CD4-positive, CD25-positive, alpha-beta regulatory T cell (primary cell): ENCODE results near the gene EMP2. TPM values are rescaled to one million over a fixed set of nuclear protein-coding genes. Genes with fewer than 3 reads are reported as not detected.
"Not testable (repeated sequence)": the region's sequence is repeated elsewhere in the genome, so short reads cannot be mapped to it uniquely, and the experiment has no call there.

Experiments
- ATAC-seq, 2 donors: fragments of 150-1000 bp; cut with Tn5 transposase; one replicate each; pipeline ENCODE4 v1.10.0; 2021; ENCODE audit warnings: low read depth in 2 of 2, moderate number of reproducible peaks in 2 of 2, moderate library complexity in 1 of 2
- DNase-seq, 3 donors: peaks; one replicate each; pipeline versions ENCODE4 v3.0.0 to v3.0.0-alpha.2; 2012 to 2022; ENCODE audit warnings: mixed read lengths in 1 of 3
- H3K27ac ChIP-seq: one replicate; pipeline ENCODE4 v1.7.0; 2013; ENCODE audit warnings: mild to moderate bottlenecking, low read length; ENCODE audit not compliant: insufficient read depth, poor library complexity, severe bottlenecking
- H3K27me3 ChIP-seq: one replicate; pipeline ENCODE4 v1.7.0; 2013; ENCODE audit warnings: low read length; ENCODE audit not compliant: control insufficient read depth, insufficient read depth
- H3K36me3 ChIP-seq: one replicate; pipeline ENCODE4 v1.7.0; 2013; ENCODE audit warnings: mild to moderate bottlenecking, low read length, moderate library complexity; ENCODE audit not compliant: control insufficient read depth, insufficient read depth
- H3K4me1 ChIP-seq: 2 replicates; pipeline ENCODE4 v1.7.0; 2013; ENCODE audit warnings: mild to moderate bottlenecking, low read length; ENCODE audit not compliant: insufficient read depth, control insufficient read depth, poor library complexity, severe bottlenecking
- H3K4me3 ChIP-seq: one replicate; pipeline ENCODE4 v1.7.0; 2013; ENCODE audit warnings: low read depth, mild to moderate bottlenecking, low read length, moderate library complexity
- H3K9me3 ChIP-seq, 2 experiments: 1 replicate in 1 of 2; 2 replicates in 1 of 2; pipeline ENCODE4 v1.7.0; 2013; ENCODE audit warnings: low read length in 2 of 2, mild to moderate bottlenecking in 1 of 2, moderate library complexity in 1 of 2; ENCODE audit not compliant: control insufficient read depth in 2 of 2
- H3K27ac Mint-ChIP-seq, 3 donors: one replicate each; pipeline ENCODE4 v1.8.0; 2020 to 2022; ENCODE audit warnings: mild to moderate bottlenecking in 3 of 3, mixed read lengths in 3 of 3, moderate library complexity in 2 of 3
- H3K27me3 Mint-ChIP-seq: one replicate; pipeline ENCODE4 v1.8.0; 2022; ENCODE audit warnings: mild to moderate bottlenecking, mixed read lengths
- H3K36me3 Mint-ChIP-seq: one replicate; pipeline ENCODE4 v1.8.0; 2020; ENCODE audit warnings: mixed read lengths
- H3K4me1 Mint-ChIP-seq, 4 donors: one replicate each; pipeline ENCODE4 v1.8.0; 2020 to 2022; ENCODE audit warnings: mixed read lengths in 4 of 4, mild to moderate bottlenecking in 1 of 4
- H3K4me3 Mint-ChIP-seq, 4 donors: one replicate each; pipeline ENCODE4 v1.8.0; 2020 to 2022; ENCODE audit warnings: mild to moderate bottlenecking in 4 of 4, mixed read lengths in 4 of 4, moderate library complexity in 3 of 4
- H3K9me3 Mint-ChIP-seq, 7 donors: one replicate each; pipeline ENCODE4 v1.8.0; 2020 to 2022; ENCODE audit warnings: mixed read lengths in 7 of 7, mild to moderate bottlenecking in 3 of 7, moderate library complexity in 2 of 7
- polyA plus RNA-seq, 4 donors: library from polyadenylated mRNA; unstranded; fragments of 300-500 nt; fragmentation: Illumina TruSeq; gene quantifications; one replicate each; pipeline ENCODE4 v1.2.3, GENCODE V29; 2021
- total RNA-seq: library from RNA; stranded (reverse); gene quantifications from one replicate; pipeline ENCODE4 v1.2.3, GENCODE V29; 2022

EMP2 gene
- total and polyA plus RNA-seq, 5 donors from 2014 or later, result not detected

DNA sequence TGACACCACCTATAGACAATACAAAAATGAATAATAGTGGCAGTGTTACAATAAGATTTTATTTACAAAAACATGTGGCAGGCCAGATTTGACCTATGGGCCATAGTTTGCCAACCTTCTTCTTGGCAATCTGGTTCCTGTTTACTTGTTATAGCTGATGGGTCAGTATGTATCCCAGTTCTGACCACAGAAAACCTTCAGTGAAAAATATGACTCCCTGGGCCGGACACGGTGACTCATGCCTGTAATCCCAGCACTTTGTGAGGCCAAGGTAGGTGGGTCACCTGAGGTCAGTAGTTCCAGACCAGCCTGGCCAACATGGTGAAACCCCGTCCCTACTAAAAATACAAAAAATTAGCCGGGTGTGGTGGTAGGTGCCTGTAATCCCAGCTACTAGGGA, 46.8 kb downstream of the EMP2 start:
- H3K9me3 ChIP-seq, DNase-seq, H3K4me1 Mint-ChIP-seq, H3K27ac Mint-ChIP-seq, H3K9me3 Mint-ChIP-seq, H3K4me1 ChIP-seq, H3K36me3 ChIP-seq, H3K4me3 Mint-ChIP-seq, H3K27ac ChIP-seq, H3K27me3 Mint-ChIP-seq, H3K4me3 ChIP-seq, H3K36me3 Mint-ChIP-seq, H3K27me3 ChIP-seq, ATAC-seq: not testable (repeated sequence)

- H3K4me3 ChIP-seq, result no peak overlapping the region
- Mint-ChIP-seq H3K27ac (no peak overlapping the region), H3K4me3 (no peak overlapping the region)
Measured at GRCh38 chr16:10531582-10531981, 48.8 kb downstream of the EMP2 start.

DNA sequence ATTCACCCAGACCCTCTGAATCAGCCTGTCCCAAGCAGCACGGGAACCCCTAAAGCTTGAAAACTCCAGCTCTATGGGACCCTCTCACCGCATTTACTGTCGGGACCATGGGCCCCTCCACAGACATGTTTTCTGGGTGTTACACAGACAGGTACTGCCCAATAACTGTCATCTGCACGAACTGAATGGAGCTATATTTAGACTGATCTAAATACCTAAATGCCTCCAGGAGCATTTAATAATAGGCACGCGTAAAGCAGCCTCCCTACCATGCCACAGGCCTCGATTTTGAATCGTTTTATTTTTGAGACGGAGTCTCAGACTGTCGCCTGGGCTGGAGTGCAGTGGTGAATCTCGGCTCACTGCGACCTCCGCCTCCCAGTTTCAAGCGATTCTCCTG, 49.7 kb downstream of the EMP2 start:
- Histone ChIP-seq H3K4me3 (no peak overlapping the region), H3K27ac (no peak overlapping the region), H3K9me3 (no peaks in the 10 kb centered on the region), H3K4me1 (no peaks in the 10 kb centered on the region), H3K27me3 (no peaks in the 10 kb centered on the region), H3K36me3 (no peaks in the 10 kb centered on the region)
- H3K4me1 Mint-ChIP-seq, result no peaks in the 10 kb centered on the region
- ATAC-seq (no peak), DNase-seq (no peak)
- H3K27me3 Mint-ChIP-seq, result peaks cover 4% of the 10 kb centered on the region
- H3K36me3 Mint-ChIP-seq, result no peaks in the 10 kb centered on the region
- H3K4me3 Mint-ChIP-seq, result no peak overlapping the region
- H3K27ac Mint-ChIP-seq, result no peak overlapping the region
- H3K9me3 Mint-ChIP-seq, result no peaks in the 10 kb centered on the region

More at GRCh38 chr16:10531582-10531981, 48.8 kb downstream of the EMP2 start:
- DNase-seq (no peak), ATAC-seq (no peak)
- no peaks in the 10 kb centered on the region for H3K4me1 ChIP-seq
- peaks cover 0 to 2% (median 0%) of the 10 kb centered on the region in 7 donors for H3K9me3 Mint-ChIP-seq
- H3K27me3 ChIP-seq, result no peaks in the 10 kb centered on the region
- H3K36me3 Mint-ChIP-seq, result no peaks in the 10 kb centered on the region
- peaks cover 4% of the 10 kb centered on the region for H3K27me3 Mint-ChIP-seq
- H3K4me1 Mint-ChIP-seq, result no peaks in the 10 kb centered on the region
- no peak overlapping the region for H3K27ac ChIP-seq
- H3K36me3 ChIP-seq, result no peaks in the 10 kb centered on the region
- no peaks in the 10 kb centered on the region for H3K9me3 ChIP-seq

DNA sequence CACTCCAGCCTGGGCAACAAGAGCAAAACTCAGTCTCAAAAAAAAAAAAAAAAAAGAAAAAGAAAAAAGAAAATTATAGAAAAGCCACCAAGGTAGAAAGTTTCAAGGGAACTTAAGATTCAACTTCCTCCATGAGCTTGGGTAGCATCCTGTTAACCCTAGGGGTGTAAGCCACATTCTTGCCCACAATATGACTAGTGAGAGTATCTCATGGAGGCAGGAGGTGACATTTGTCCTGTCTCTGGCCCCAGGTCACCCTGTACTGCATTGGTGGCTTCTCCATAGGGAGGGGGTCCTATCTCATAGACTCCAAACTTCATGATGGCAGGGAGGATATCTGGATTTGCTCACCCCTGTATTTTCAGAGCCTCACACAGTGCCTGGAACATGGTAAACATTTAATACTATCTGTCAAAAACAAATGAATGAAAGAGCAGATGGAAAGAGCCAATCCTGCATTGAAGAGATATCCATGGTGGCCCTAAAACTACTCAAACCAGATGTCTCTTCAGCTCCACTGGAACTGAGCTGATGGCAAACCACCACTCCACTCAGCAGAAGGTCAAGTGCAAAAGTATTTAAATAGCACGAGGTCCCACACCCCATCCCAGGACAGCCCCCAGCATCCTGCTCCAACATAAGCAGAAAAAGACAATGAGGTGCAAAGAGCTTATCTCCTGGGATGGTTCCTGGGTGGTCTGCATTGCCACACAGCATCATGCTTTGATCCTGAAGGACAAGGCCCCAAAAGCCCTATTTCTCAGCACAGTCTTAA, 50.3 kb downstream of the EMP2 start:
- no peaks in the 10 kb centered on the region for H3K36me3 ChIP-seq
- no peak overlapping the region for H3K27ac ChIP-seq
- H3K9me3 Mint-ChIP-seq, result no peaks in the 10 kb centered on the region
- H3K4me1 ChIP-seq, result no peaks in the 10 kb centered on the region
- no peak for ATAC-seq
- no peak for DNase-seq
- no peaks in the 10 kb centered on the region for H3K4me1 Mint-ChIP-seq
- H3K27me3 ChIP-seq, result no peaks in the 10 kb centered on the region
- no peak overlapping the region for H3K4me3 ChIP-seq
- H3K9me3 ChIP-seq, result no peaks in the 10 kb centered on the region
- H3K27me3 Mint-ChIP-seq, result peaks cover 4% of the 10 kb centered on the region
- no peak overlapping the region for H3K4me3 Mint-ChIP-seq
- no peaks in the 10 kb centered on the region for H3K36me3 Mint-ChIP-seq
- H3K27ac Mint-ChIP-seq, result no peak overlapping the region

DNA sequence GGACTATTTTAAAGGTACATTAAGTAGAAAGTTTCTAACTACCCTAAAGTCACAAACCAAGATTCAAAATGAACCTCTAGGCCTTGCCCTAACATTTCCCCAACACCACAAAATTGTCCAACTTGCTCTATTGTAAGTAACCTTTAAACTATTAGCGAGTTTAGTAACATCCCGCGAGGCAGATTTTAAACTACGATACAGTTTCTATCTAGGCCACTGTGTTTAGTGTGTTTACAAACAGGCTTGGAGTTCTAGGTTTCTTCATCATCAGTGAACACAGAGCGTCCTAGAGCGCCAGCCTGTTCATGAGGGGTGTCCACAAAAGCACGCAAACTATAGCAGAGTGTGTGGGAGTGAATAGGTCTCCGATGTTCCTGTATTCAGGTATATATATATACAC, 51.8 kb downstream of the EMP2 start:
- no peak overlapping the region for H3K27ac ChIP-seq
- no peaks in the 10 kb centered on the region for H3K36me3 ChIP-seq
- H3K4me3 ChIP-seq, result no peak overlapping the region
- H3K4me1 Mint-ChIP-seq, result no peaks in the 10 kb centered on the region
- no peak for DNase-seq
- no peaks in the 10 kb centered on the region for H3K9me3 Mint-ChIP-seq
- no peaks in the 10 kb centered on the region for H3K36me3 Mint-ChIP-seq
- no peaks in the 10 kb centered on the region for H3K27me3 Mint-ChIP-seq
- H3K9me3 ChIP-seq, result no peaks in the 10 kb centered on the region
- H3K4me1 ChIP-seq, result no peaks in the 10 kb centered on the region
- H3K27me3 ChIP-seq, result no peaks in the 10 kb centered on the region
- H3K4me3 Mint-ChIP-seq, result no peak overlapping the region
- H3K27ac Mint-ChIP-seq, result no peak overlapping the region
- no peak for ATAC-seq

- DNase-seq (no peak), ATAC-seq (no peak)
- H3K4me1 Mint-ChIP-seq, result peaks cover 0 to under 1% (median 0%) of the 10 kb centered on the region in 4 donors
- H3K4me3 ChIP-seq, result no peak overlapping the region
- H3K36me3 Mint-ChIP-seq, result no peaks in the 10 kb centered on the region
- peaks cover 4% of the 10 kb centered on the region for H3K27me3 Mint-ChIP-seq
- no peaks in the 10 kb centered on the region for H3K9me3 Mint-ChIP-seq
- no peaks in the 10 kb centered on the region for H3K9me3 ChIP-seq
- peak overlapping the region in 1 of 3 donors; percentile 22 for H3K27ac Mint-ChIP-seq
- H3K27me3 ChIP-seq, result no peaks in the 10 kb centered on the region
- H3K27ac ChIP-seq, result no peak overlapping the region
- H3K36me3 ChIP-seq, result no peaks in the 10 kb centered on the region
- no peak overlapping the region for H3K4me3 Mint-ChIP-seq
- no peaks in the 10 kb centered on the region for H3K4me1 ChIP-seq
Measured at GRCh38 chr16:10526962-10527361, 53.4 kb downstream of the EMP2 start.

GRCh38 chr16:10525214-10525825, 55.1 kb downstream of the EMP2 start:
- DNase-seq (no peak), ATAC-seq (no peak)
- no peaks in the 10 kb centered on the region for H3K9me3 ChIP-seq
- Mint-ChIP-seq H3K27me3 (peaks cover 10% of the 10 kb centered on the region), H3K9me3 (peaks cover 0 to 2% (median 0%) of the 10 kb centered on the region in 7 donors), H3K36me3 (no peaks in the 10 kb centered on the region), H3K4me3 (no peak overlapping the region), H3K4me1 (peaks cover 0 to 5% (median under 1%) of the 10 kb centered on the region in 4 donors), H3K27ac (no peak overlapping the region)
- H3K36me3 ChIP-seq, result no peaks in the 10 kb centered on the region
- H3K27ac ChIP-seq, result no peak overlapping the region
- H3K4me1 ChIP-seq, result no peaks in the 10 kb centered on the region
- H3K4me3 ChIP-seq, result no peak overlapping the region
- H3K27me3 ChIP-seq, result peaks cover 2% of the 10 kb centered on the region

GRCh38 chr16:10522966-10523365, 57.4 kb downstream of the EMP2 start:
- Histone ChIP-seq H3K27ac (no peak overlapping the region), H3K4me1 (no peaks in the 10 kb centered on the region), H3K4me3 (no peak overlapping the region), H3K9me3 (no peaks in the 10 kb centered on the region), H3K36me3 (no peaks in the 10 kb centered on the region), H3K27me3 (peaks cover 2% of the 10 kb centered on the region)
- DNase-seq, result no peak
- H3K27me3 Mint-ChIP-seq, result peaks cover 10% of the 10 kb centered on the region
- peaks cover 0 to 2% (median 0%) of the 10 kb centered on the region in 7 donors for H3K9me3 Mint-ChIP-seq
- ATAC-seq, result no peak
- H3K4me1 Mint-ChIP-seq, result peaks cover 0 to 5% (median under 1%) of the 10 kb centered on the region in 4 donors
- H3K36me3 Mint-ChIP-seq, result no peaks in the 10 kb centered on the region
- no peak overlapping the region for H3K4me3 Mint-ChIP-seq
- no peak overlapping the region for H3K27ac Mint-ChIP-seq
